Ascending aorta (tissue), 2 donors: ENCODE results near the gene PAX8. TPM values are rescaled to one million over a fixed set of nuclear protein-coding genes. Genes with fewer than 3 reads are reported as not detected.

Experiments used
- DNase-seq, 2 donors: peaks; one replicate each; pipeline ENCODE4 v3.0.0-alpha.2; 2019; ENCODE audit warnings: low spot score in 2 of 2
- H3K27ac ChIP-seq, 2 donors: fragments of 200-600 bp; sonication (generic); one replicate each; pipeline ENCODE4 v1.5.1; 2016 to 2017; ENCODE audit warnings: mild to moderate bottlenecking in 1 of 2
- H3K27me3 ChIP-seq: fragments of 200-600 bp; sonication (generic); one replicate; pipeline ENCODE4 v1.5.1; 2017
- H3K36me3 ChIP-seq, 2 donors: fragments of 200-600 bp; sonication (generic); one replicate each; pipeline ENCODE4 v1.5.1; 2016
- H3K4me1 ChIP-seq, 2 donors: fragments of 200-600 bp; sonication (generic); one replicate each; pipeline ENCODE4 v1.5.1; 2016 to 2017; ENCODE audit warnings: mild to moderate bottlenecking in 1 of 2
- H3K4me3 ChIP-seq, 2 donors: fragments of 200-600 bp; sonication (generic); one replicate each; pipeline ENCODE4 v1.5.1; 2016 to 2017; ENCODE audit warnings: mild to moderate bottlenecking in 1 of 2
- H3K9me3 ChIP-seq, 2 donors: fragments of 200-600 bp; sonication (generic); one replicate each; pipeline ENCODE4 v1.5.1; 2016
- CTCF ChIP-seq, 3 experiments: fragments of 200-600 bp in 2 of 3; fragments of 450-650 bp in 1 of 3; sonication (generic) in 2 of 3; IDR thresholded peaks; one replicate each; pipeline ENCODE4 v1.5.1; 2016 to 2019; ENCODE audit warnings: antibody characterized with exemption in 3 of 3, mild to moderate bottlenecking in 1 of 3, moderate library complexity in 1 of 3
- intact Hi-C: fragments of 100-400 bp; cut with DNase I; formaldehyde crosslinking; loops from one replicate; pipeline ENCODE4 v1.15.1; 2023
- total RNA-seq: library from RNA; depleted of rRNA; stranded (reverse); fragments of >200 nt; gene quantifications from one replicate; pipeline ENCODE4 v1.1.0, GENCODE V29; 2016

PAX8 gene
- total RNA-seq, 1 donor from 2014 or later = 0.11 TPM

DNA sequence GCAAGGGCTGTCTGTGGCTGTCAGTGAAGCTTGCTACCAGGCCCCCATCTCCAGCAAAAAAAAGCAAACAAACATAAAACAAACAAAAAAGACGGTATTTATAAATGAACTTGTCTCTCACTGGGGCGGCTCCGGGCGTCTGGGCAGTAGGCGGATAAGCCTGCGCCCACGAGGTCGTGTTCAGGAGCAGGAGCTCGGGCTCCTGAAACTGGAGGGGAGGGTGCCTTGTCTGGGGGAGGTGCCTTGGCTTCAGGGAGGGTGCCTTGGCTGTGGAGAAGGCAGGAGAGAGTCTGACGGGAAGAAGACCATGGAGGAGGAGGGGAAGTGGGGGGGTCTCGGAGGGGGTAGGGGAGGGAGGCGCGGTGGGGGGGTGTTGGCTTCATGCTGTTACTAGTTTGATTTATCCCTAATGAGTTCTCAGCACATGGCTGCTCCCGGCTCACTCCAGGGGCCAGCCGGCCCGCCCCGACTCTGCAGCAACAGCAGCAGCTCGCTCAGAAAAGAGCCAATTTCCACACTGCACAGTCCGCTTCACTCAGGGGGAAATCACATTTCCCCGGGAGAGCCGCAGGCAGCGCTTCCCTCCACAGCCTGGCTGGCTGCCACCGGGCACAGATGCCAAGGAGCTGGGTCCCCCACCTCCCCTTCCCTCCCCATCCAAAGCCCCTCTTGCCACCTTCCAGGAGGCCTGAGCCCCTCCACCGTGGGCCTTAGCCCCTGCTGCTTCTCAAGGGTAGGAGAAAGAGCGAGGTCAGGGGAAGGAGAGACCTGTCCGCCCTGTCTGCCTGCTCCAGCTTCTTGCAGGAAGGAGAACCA lies 66.3 kb downstream of the PAX8 start:
- DNase-seq = no peak
- Histone ChIP-seq H3K9me3 (no peaks in the 10 kb centered on the region), H3K4me3 (no peak overlapping the region), H3K4me1 (no peaks in the 10 kb centered on the region), H3K36me3 (no peaks in the 10 kb centered on the region), H3K27me3 (no peaks in the 10 kb centered on the region), H3K27ac (peak overlapping the region; percentile 31 to 32)
- no peak for TF ChIP-seq CTCF (IDR thresholded peaks at IDR 0.05)
- intact Hi-C loops = no loop called here

DNA sequence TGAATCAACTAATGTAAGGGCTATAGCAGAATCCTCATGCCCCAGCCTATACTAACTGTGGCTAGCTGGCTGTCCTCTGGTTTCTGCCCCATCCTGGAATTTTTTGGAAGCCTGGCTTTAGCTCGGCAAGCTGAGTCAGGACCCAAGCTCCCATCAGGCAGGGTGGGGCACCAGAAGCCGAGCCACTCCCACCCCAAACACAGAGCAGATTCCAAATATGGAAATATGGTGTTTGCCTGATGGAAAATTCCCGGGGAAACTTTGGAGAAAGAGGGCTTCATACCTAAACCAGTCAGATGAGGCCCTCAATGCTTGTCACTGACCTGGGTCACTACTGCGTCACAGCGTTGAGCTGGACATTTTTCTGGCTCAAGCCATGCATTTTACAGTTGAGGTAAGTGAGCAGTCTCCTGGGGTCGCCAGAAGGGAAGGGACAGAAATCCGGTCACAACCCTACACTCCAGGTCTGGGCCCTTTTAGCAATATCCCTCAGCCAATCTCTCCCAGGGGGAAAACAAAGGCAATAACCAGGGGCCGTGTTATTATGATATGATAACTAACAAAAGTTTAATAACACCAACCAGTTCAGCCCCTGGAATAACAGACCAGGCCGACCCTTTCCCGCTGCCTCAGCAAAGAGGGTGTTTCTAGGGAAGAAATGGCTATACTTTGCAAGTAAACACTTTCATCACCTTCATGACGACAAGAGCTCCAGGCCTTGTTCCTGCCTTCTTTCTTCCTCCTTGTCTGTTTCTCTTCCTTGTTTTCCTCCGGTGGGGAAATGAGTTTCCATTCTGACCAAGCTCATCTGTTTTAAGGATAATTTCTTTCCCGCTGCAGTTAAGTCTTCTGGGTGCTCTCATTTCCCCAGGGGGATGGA lies 67.3 kb downstream of the PAX8 start:
- Histone ChIP-seq H3K4me1 (no peaks in the 10 kb centered on the region), H3K36me3 (no peaks in the 10 kb centered on the region), H3K9me3 (no peaks in the 10 kb centered on the region), H3K27me3 (no peaks in the 10 kb centered on the region), H3K4me3 (no peak overlapping the region), H3K27ac (peak overlapping the region; percentile 31 to 32)
- intact Hi-C loops = no loop called here
- TF ChIP-seq CTCF (IDR thresholded peaks at IDR 0.05) = no peak
- no peak for DNase-seq

GRCh38 chr2:113209646-113210171 lies 69.0 kb downstream of the PAX8 start:
- Histone ChIP-seq H3K36me3 (no peaks in the 10 kb centered on the region), H3K27ac (no peak overlapping the region), H3K4me1 (no peaks in the 10 kb centered on the region), H3K4me3 (no peak overlapping the region), H3K9me3 (no peaks in the 10 kb centered on the region), H3K27me3 (no peaks in the 10 kb centered on the region)
- no peak for TF ChIP-seq CTCF (IDR thresholded peaks at IDR 0.05)
- intact Hi-C loops = no loop called here
- DNase-seq = no peak

DNA sequence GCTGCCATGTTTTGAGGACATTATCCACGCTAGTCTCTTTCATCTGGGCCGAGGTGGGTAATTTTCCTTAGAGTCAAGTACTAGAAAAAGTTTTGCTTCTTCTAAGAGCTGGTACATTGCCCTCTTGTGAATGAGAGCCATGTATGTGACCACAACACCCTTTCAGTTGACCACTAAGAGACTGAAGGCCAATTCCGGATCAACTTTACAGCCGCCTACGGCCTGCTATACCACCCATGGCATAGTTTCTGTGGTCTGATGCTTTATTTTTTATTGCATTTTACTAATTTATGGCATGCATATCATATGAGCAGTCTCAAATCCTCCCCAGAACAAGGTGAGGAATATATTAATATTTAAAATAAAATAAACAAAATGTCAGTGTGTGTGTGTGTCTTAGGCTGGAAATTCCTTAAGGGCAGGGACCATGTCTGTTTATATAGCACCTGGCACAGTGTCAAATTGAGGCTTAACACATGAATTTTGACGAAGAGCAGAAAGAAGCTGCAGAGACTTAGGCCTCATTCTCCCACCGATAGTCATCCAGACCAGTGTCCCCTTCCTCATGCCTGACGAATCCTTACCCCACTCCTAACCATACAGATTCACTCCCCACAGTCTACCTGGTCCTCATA lies 69.6 kb downstream of the PAX8 start:
- TF ChIP-seq CTCF (IDR thresholded peaks at IDR 0.05) = no peak
- Histone ChIP-seq H3K27me3 (no peaks in the 10 kb centered on the region), H3K36me3 (no peaks in the 10 kb centered on the region), H3K9me3 (no peaks in the 10 kb centered on the region), H3K4me1 (no peaks in the 10 kb centered on the region), H3K27ac (no peak overlapping the region), H3K4me3 (no peak overlapping the region)
- DNase-seq = no peak
- intact Hi-C loops = no loop called here

DNA sequence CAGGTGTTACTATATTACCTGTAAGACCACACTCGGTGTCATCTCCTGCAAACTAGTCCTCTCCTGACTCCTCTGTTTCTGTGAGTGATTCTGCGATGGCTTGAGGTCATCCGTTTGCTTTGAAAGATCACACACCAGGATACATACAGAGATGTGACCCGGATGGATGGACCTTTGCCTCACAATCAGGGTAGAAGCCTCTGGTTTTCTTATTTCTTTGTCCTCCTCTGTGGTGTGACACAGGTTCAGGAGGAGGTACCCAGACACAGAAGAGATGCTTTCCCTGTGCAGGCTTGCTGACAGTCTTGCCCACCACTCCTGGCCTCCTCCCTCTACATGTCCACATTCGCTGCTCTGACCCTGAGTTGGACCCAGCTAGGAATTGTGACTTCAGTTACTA lies 70.3 kb downstream of the PAX8 start:
- H3K27ac ChIP-seq = no peak overlapping the region
- H3K4me1 ChIP-seq = no peaks in the 10 kb centered on the region
- intact Hi-C loops = no loop called here
- H3K27me3 ChIP-seq = no peaks in the 10 kb centered on the region
- H3K4me3 ChIP-seq = no peak overlapping the region
- DNase-seq = no peak
- H3K36me3 ChIP-seq = no peaks in the 10 kb centered on the region
- no peak for TF ChIP-seq CTCF (IDR thresholded peaks at IDR 0.05)
- H3K9me3 ChIP-seq = no peaks in the 10 kb centered on the region
